HG02588 (cell line): ENCODE data around the gene THSD7B.
"Not testable (repeated sequence)": the region's sequence is repeated elsewhere in the genome, so short reads cannot be mapped to it uniquely, and the experiment has no call there.

ENCODE experiments used
- ATAC-seq: cut with Tn5 transposase; IDR thresholded peaks from one replicate; pipeline ENCODE4 v1.9.1; 2021; ENCODE audit warnings: mild to moderate bottlenecking, moderate library complexity; ENCODE audit not compliant: unreplicated experiment

The THSD7B gene

GRCh38 chr2:137238065-137238464, 472.7 kb downstream of the THSD7B start:
- no peak for ATAC-seq

GRCh38 chr2:137249463-137250130, 484.3 kb downstream of the THSD7B start:
- no peak for ATAC-seq

- ATAC-seq: no peak
Measured at GRCh38 chr2:137250401-137250800, 485.1 kb downstream of the THSD7B start.

- ATAC-seq: no peak
Measured at GRCh38 chr2:137251045-137251444, 485.7 kb downstream of the THSD7B start.

- ATAC-seq: no peak
Measured at GRCh38 chr2:137252934-137253333, 487.6 kb downstream of the THSD7B start.

- ATAC-seq: no peak
Measured at GRCh38 chr2:137254052-137254451, 488.7 kb downstream of the THSD7B start.

GRCh38 chr2:137255345-137255744, 490.0 kb downstream of the THSD7B start:
- no peak for ATAC-seq

GRCh38 chr2:137255990-137256389, 490.6 kb downstream of the THSD7B start:
- ATAC-seq: no peak

GRCh38 chr2:137261881-137262585, 496.7 kb downstream of the THSD7B start:
- ATAC-seq: no peak

GRCh38 chr2:137262594-137262993, 497.2 kb downstream of the THSD7B start:
- ATAC-seq: no peak

- no peak for ATAC-seq
Measured at GRCh38 chr2:137287913-137288639, 522.7 kb downstream of the THSD7B start.

- no peak for ATAC-seq
Measured at GRCh38 chr2:137291836-137292570, 526.7 kb downstream of the THSD7B start.

- ATAC-seq: no peak
Measured at GRCh38 chr2:137298377-137298776, 533.0 kb downstream of the THSD7B start.

GRCh38 chr2:137300987-137301386, 535.6 kb downstream of the THSD7B start:
- no peak for ATAC-seq

- ATAC-seq: no peak
Measured at GRCh38 chr2:137302957-137303356, 537.6 kb downstream of the THSD7B start.

GRCh38 chr2:137316075-137316474, 550.7 kb downstream of the THSD7B start:
- no peak for ATAC-seq

GRCh38 chr2:137321566-137321965, 556.2 kb downstream of the THSD7B start:
- ATAC-seq: no peak

GRCh38 chr2:137331562-137331961, 566.2 kb downstream of the THSD7B start:
- not testable (repeated sequence) for ATAC-seq

- ATAC-seq: no peak
Measured at GRCh38 chr2:137333386-137334165, 568.2 kb downstream of the THSD7B start.

GRCh38 chr2:137336067-137336466, 570.7 kb downstream of the THSD7B start:
- no peak for ATAC-seq
